H1 (cell line): ENCODE measurements around the gene STIM2.

Source experiments
- HDAC2 ChIP-seq, 2 experiments: fragments of 300-600 bp in 1 of 2; sonication (generic) in 1 of 2; IDR thresholded peaks; 2 replicates each; pipeline ENCODE4 v1.6.1; 2011 to 2012; ENCODE audit warnings: low read depth in 2 of 2, low read length in 2 of 2, mild to moderate bottlenecking in 2 of 2, moderate library complexity in 2 of 2, borderline replicate concordance in 1 of 2, inconsistent platforms in 1 of 2
- PHF8 ChIP-seq: fragments of 200-600 bp; sonication (generic); conservative IDR thresholded peaks from 2 replicates; pipeline ENCODE4 v1.7.1; 2012; ENCODE audit warnings: low read depth, mild to moderate bottlenecking, inconsistent platforms, low read length, moderate library complexity
- RAD21 ChIP-seq, 2 experiments: IDR thresholded peaks in 1 of 2; conservative IDR thresholded peaks in 1 of 2; 2 replicates each; pipeline ENCODE4 v1.6.1; 2011; ENCODE audit warnings: low read depth in 2 of 2, low read length in 2 of 2, improper control_type of control experiment in 1 of 2, inconsistent platforms in 1 of 2, mild to moderate bottlenecking in 1 of 2, moderate library complexity in 1 of 2
- SP2 ChIP-seq: IDR thresholded peaks from 2 replicates; pipeline ENCODE4 v1.6.1; 2012; ENCODE audit warnings: mild to moderate bottlenecking, low read length, inconsistent platforms
- TBP ChIP-seq: IDR thresholded peaks from 2 replicates; pipeline ENCODE4 v1.6.1; 2011; ENCODE audit warnings: low read depth, low read length, improper control_type of control experiment
- TF ChIP-seq, protein P1 (sequence below), 3 experiments: IDR thresholded peaks; 1 replicate in 2 of 3; 2 replicates in 1 of 3; pipeline versions ENCODE4 v1.5.1 to v1.6.1; 2011; ENCODE audit warnings: low read length in 3 of 3, mild to moderate bottlenecking in 3 of 3, inconsistent platforms in 2 of 3, low read depth in 1 of 3, moderate library complexity in 1 of 3; ENCODE audit not compliant: insufficient read depth in 1 of 3; ENCODE audit errors: control extremely low read depth in 1 of 3
- TF ChIP-seq, protein P2 (sequence below): IDR thresholded peaks from 2 replicates; pipeline ENCODE4 v1.6.1; 2011; ENCODE audit warnings: low read length, improper control_type of control experiment

DNA sequence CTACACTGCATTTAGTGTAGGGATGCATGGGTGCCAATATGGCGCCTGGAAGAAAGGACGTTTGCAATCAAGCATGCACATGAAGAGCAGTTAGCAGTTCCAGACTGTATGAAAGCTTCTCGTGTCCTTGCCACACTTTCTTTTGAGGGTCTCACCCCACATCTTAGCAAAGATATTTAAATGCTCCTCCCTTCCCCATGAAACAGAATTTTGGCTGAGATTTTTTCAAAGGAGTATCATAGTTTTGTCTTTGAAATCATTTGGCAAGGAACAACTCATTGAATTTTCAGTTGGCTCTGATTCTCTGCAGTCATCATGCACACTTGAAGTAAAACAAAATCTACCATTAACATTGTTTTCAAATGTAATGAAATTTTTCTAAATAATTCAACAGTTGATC, 39.6 kb upstream of the STIM2 start:
- TF ChIP-seq, protein P1, sequence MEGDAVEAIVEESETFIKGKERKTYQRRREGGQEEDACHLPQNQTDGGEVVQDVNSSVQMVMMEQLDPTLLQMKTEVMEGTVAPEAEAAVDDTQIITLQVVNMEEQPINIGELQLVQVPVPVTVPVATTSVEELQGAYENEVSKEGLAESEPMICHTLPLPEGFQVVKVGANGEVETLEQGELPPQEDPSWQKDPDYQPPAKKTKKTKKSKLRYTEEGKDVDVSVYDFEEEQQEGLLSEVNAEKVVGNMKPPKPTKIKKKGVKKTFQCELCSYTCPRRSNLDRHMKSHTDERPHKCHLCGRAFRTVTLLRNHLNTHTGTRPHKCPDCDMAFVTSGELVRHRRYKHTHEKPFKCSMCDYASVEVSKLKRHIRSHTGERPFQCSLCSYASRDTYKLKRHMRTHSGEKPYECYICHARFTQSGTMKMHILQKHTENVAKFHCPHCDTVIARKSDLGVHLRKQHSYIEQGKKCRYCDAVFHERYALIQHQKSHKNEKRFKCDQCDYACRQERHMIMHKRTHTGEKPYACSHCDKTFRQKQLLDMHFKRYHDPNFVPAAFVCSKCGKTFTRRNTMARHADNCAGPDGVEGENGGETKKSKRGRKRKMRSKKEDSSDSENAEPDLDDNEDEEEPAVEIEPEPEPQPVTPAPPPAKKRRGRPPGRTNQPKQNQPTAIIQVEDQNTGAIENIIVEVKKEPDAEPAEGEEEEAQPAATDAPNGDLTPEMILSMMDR (IDR thresholded peaks at IDR 0.05; ENCODE audit: control extremely low read depth in 1 of 3, insufficient read depth in 1 of 3, low read depth in 1 of 3, low read length in 3 of 3), result no peak
- TF ChIP-seq PHF8 (no peak), SP2 (no peak), TBP (no peak), RAD21 (IDR thresholded peaks at IDR 0.05 in 1 of 2, conservative IDR thresholded peaks at IDR 0.05 in 1 of 2; ENCODE audit: low read depth in 2 of 2, low read length in 2 of 2) (no peak), HDAC2 (IDR thresholded peaks at IDR 0.05; ENCODE audit: borderline replicate concordance in 1 of 2, low read depth in 2 of 2, low read length in 2 of 2) (no peak)
- TF ChIP-seq, protein P2, sequence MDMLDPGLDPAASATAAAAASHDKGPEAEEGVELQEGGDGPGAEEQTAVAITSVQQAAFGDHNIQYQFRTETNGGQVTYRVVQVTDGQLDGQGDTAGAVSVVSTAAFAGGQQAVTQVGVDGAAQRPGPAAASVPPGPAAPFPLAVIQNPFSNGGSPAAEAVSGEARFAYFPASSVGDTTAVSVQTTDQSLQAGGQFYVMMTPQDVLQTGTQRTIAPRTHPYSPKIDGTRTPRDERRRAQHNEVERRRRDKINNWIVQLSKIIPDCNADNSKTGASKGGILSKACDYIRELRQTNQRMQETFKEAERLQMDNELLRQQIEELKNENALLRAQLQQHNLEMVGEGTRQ, result no peak
